IPS-11a (cell line): Measurements from ENCODE around the gene RRP12.
"Not testable (repeated sequence)": the region's sequence is repeated elsewhere in the genome, so short reads cannot be mapped to it uniquely, and the experiment has no call there.

Experiments used
- H3K4me3 ChIP-seq: one replicate; pipeline ENCODE4 v1.5.1; 2013; ENCODE audit warnings: low read depth, low read length, control low read depth

RRP12 gene

DNA sequence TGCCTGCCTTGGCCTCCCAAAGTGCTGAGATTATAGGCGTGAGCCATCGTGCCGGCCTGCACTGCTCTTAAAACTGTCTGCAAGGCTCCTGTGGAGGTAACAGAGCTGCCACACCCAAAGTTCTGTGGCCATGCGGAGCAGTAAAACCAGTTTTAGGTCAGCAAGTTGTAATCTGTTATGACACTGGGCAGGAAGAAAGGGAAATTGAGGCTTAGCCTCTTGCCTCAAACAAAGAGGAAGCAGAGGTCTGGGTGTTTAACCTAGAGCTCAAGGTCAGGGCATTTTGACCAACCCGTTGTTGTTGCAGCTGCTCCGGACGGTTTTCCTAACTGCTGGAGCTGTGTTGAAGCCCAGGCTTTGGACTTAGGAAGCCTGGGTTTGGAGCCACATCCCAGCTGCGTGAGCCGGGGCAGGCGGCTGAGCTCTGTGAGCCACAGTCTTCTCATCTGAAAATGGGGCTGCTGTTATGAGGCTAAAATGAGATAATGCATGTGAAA, 7.4 kb upstream of the RRP12 start:
- H3K4me3 ChIP-seq, result no peak overlapping the region

DNA sequence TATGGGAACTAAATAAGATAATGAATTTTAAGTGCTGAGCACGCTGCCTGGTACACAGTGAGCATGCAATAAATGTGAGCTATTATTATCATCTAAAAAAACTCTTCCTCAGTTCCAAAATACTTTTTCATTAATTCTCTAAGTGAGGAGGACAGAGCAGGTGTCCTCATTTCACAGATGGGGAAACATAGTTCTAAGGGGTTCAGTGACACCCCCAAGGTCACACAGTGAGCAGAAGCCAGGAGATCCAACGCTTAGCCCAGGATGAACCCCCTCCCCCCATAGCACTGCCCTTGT, 6.8 kb upstream of the RRP12 start:
- H3K4me3 ChIP-seq, result no peak overlapping the region

DNA sequence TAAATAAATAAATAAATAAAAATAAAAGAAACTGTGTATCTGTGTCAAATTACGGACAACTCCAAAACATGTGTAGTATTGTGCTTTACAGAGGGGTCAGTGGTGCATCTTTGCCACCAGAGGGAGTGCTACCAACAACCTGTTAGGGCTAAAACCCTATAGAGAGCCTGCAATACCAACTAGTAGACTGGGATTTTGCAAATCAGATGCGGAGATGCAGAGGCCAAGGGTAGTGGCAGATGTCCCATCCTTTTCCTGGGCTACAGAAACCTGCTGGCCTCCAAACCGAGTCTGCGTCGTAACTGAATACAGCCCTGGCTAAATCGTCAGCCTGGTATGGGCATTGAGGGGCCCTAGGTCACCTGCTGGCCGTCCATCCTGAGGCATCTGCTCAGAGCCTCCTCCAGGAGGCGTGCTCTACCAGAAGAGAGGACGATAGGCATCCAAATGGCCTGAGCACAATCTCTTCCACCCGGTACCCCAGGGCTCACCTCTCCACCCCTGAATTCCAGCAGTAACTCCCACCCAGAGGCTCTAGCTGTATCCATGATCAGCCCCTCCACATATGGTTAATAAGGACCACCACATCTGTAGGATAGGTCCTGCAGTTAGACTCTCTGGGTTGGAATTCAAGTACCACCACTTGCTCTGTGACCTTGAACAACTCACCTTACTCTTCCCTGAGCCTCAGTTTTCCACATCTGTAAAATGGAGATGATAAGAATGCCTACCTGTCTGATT, 6.2 kb upstream of the RRP12 start:
- H3K4me3 ChIP-seq, result no peak overlapping the region

DNA sequence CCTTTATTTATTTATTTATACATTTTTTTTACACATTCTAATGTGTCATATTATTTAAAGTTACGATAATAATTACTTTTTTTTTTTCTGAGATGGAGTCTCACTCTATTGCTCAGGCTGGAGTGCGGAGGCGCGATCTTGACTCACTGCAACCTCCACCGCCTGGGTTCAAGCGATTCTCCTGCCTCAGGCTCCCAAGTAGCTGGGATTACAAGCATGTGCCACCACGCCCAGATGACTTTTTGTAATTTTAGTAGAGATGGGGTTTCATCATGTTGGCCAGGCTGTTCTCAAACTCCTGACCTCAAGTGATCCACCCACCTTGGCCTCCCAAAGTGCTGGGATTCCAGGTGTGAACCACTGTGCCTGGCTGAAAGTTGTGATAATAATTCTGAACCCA, 5.3 kb upstream of the RRP12 start:
- not testable (repeated sequence) for H3K4me3 ChIP-seq

DNA sequence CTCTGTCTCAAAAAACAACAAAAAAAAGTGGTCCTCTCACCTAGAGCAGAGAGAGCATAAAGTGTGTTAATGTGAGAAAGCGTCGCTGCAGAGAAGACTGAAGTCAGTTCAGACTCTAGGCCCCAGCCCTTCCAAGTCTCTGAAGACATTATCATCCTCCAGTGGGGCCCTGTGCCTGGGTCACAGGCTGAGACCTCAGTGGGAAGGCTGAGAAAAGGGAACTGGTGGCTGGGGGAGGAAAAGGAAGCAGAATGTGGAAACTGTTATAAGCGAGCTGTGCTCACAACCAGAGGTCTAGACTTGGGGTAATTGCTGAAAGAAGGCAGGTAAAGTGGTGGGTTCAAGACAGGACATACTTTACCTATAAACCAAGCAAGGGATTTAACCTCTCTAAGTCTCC, 4.9 kb upstream of the RRP12 start:
- H3K4me3 ChIP-seq, result no peak overlapping the region

DNA sequence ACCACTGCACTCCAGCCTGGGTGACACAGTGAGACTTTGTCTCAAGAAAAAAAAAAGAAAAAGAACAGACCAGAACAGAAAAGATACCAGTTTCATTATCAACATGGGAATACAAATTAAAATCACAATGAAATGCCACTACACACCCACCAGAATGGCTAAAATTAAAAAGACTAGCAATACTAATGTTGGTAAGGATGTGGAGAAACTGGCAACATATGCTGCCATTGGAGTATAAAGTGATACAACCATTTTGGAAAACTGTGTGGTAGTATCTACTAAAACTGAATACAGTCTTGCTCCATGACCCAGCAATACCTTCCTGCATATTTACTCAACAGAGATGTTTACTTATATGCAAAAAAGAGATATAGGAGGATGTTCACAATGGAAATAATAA, 2.9 kb upstream of the RRP12 start:
- H3K4me3 ChIP-seq, result no peak overlapping the region

DNA sequence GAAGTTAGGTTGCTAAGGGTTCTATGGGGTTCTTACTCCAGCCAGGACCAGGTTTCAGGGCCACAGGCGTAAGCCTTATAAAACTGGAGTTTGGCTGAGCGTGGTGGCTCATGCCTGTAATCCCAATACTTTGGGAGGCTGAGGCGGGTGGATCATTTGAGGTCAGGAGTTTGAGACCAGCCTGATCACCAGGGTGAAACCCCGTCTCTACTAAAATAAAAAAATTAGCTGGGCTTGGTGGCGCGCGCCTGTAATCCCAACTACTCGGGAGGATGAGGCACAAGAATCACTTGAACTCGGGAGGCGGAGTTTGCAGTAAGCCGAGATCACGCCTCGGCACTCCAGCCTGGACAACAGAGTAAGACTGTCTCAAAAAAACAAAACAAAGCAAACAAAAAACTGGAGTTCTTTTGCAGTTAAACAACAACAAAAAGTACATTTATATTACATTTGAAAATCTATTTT, 347 bp upstream of the RRP12 start:
- peak overlapping the region; percentile 90 for H3K4me3 ChIP-seq

DNA sequence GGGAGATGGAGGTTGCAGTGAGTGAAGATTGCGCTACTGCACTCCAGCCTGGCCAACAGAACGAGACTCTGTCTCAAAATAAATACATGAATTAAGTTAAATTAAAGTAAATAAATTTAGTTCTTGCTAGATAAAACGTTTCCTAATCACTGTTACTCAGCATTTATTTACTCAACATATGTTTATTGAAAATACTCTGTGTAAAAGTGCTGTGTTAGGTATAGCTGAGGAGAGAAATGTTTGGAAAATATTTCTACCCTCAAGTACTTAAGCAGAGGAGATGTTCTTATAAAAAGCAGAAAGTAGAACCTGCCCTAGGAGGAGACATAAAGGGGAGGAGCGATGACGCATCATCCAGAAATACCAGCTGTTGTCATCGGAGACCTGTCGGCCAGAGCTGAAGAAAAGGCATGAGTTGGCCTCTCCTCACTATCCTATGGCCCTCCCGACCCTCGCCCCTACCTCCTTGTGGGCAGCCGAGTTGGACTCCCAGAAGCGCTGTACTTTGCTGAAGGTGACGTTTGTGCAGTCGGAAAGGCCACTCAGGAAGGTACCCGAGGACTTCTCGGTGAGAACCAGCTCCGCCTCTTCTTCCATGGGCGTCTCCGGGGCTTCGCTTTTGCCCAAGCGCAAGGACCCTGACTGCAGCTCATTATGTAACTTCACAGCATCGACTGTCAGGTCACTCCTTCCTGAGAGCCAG, 1.1 kb downstream of the RRP12 start:
- H3K4me3 ChIP-seq, result peak overlapping the region; percentile 90

DNA sequence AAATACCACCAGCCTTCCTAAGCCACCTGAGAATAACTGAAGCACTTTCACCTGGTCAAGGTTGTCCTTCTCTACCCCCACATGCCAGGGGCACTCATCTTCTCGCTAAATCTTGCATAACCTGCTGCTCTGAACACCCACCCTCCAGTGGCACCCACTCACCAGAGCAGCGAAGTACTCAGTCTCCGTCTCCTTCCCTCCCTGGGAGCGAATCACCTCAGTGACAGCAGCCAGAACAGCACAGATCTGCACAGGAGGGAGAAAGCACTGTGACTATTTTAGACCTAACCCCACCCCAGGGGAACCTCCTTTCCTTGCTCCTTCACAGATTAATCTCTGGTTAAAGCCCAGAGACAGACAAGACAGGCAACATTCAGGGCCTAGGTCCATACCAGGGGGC, 5.1 kb downstream of the RRP12 start:
- no peak overlapping the region for H3K4me3 ChIP-seq

DNA sequence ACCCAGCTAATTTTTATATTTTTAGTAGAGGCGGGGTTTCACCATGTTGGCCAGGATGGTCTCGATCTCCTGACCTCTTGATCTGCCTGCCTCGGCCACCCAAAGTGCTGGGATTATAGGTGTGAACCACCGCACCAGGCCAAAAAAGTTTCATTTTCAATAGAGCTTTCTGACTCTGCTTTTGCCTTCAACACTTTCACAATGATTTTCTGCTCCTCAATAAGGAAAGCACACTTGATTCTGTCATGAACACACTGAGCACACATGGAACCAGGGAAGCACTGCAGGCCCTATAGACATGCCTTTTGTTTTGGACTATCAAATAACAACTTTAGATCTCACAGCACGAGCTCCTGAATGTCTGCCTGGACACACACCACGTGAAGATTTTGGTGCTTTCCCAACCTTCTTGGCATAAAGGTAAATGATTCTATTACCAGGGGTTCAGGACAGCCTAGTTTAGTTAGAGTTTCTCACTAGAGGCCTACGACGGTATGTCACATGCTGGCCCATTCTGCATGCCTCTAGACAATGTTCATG, 8.0 kb downstream of the RRP12 start:
- H3K4me3 ChIP-seq, result no peak overlapping the region

DNA sequence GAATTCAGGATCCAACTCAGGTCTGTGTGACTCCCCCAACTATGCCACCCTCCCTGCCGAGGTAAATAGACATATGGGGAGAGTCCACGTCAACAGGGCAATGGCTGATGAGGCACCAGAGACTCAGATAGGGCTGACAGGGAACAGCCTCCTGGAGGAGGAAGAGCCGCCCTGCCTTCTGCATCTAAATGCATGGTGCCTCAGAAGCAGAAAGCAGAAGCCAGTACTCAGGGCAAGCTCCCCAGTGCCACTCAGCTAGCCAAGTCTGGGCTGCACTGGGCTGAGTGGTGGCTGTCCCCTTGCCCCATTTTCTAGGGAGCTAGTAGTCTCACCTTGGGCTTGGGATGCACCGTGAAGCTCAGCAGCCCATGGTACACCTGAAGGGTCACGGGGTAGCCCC, 11.0 kb downstream of the RRP12 start:
- H3K4me3 ChIP-seq, result no peak overlapping the region

DNA sequence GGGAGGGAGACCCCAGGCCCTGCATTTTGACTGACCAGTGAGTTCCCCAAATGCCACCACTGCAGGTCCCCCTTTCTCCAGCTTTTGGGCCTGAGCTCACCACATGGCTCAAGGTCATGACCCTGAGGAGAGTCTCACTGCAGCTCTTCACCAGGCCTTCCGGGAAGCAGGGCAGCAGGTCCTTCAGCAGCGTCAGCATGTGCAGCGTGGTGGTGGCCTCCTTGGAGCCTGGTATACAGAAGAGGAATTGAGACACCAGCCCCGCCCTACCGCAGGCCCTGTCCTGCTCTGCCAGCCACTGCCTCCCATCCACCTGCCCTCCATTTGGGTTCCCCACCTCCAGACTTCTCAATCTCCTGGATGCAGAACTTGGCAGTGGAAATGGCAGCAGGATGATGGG, 13.0 kb downstream of the RRP12 start:
- H3K4me3 ChIP-seq, result no peak overlapping the region

DNA sequence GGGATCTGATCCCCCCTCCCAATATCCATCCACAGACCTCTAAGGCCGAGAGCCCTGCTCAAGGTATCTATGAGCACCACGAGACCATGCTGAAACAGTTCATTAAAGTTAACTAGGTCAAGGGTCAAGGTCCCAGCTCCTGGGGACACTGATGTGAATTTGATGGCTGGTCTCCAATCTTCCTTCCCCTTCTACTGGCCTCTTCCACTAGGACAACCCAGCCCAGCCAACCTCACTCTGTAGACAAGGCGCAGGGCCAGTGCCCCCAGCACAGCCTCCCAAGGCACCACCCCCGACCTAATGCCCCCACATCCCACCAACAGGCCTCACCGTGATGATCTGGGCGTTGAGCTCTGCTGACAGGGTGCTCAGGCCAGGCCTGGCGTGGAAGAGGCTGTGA, 15.6 kb downstream of the RRP12 start:
- no peak overlapping the region for H3K4me3 ChIP-seq

DNA sequence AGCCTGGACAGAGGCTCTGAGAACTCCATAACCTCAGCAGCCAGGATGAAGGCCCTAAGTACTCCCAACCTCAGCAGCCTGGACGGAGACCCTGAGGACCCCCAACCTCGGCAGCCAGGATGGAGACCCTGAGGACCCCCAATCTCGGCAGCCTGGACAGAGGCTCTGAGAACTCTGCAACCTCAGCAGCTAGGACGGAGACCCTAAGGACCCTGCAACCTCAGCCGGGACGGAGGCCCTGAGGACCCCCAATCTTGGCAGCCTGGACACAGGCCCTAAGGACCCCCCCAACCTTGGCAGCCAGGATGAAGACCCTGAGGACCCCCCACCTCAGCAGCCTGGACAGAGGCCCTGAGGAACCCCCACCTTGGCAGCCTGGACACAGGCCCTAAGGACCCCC, 16.5 kb downstream of the RRP12 start:
- H3K4me3 ChIP-seq, result no peak overlapping the region

DNA sequence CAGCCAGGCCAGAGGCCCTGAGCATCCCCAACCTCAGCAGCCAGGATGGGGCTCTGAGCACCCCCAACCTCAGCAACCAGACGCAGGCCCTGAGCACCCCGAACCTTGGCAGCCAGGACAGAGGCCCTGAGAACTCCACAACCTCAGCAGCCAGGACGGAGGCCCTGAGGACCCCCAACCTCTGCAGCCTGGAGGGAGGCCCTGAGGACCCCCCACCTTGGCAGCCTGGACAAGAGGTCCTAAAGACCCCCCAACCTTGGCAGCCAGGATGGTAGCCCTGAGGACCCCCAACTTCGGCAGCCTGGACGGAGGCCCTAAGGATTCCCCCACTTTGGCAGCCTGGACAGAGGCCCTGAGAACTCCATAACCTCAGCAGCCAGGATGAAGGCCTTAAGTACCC, 17.0 kb downstream of the RRP12 start:
- H3K4me3 ChIP-seq, result no peak overlapping the region

DNA sequence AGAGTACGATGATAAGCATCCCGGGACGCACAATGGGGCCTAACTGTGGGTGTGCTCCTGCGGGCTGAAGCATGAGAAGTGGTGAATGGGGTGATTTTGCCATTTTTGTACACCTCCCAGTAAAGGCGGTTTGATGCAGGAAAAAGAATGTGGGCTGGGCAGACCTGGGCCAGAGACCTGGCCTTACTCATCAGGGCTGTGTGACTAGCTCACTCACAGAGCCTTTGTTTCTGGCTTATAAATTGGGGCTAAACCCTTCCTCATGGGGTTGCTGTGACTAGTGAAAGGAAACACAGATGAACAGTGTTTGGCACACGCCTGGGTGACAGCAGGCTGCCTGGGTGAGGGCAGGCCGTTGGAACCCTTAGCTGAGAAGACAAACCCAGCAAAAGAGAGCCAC, 18.0 kb downstream of the RRP12 start:
- no peak overlapping the region for H3K4me3 ChIP-seq

DNA sequence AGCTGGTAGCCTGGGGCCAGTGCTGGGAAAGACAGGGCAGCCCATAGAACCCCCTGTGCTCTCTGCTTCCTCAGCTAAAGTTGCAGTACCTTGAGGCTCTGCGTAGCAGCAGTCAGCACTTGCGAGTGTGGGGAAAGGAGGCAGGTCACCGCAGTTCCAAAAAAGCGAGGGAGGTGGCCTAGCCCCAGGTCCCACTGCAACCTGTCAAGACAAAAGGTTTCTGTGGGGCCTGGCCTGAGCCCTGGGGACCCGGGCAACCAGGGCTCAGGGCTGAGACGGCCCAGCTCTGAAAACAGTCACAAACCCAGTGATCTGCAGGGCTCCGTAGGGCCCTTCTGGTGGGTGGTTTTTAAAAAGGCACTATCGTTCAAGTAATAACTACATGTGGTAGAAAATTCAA, 19.5 kb downstream of the RRP12 start:
- no peak overlapping the region for H3K4me3 ChIP-seq

DNA sequence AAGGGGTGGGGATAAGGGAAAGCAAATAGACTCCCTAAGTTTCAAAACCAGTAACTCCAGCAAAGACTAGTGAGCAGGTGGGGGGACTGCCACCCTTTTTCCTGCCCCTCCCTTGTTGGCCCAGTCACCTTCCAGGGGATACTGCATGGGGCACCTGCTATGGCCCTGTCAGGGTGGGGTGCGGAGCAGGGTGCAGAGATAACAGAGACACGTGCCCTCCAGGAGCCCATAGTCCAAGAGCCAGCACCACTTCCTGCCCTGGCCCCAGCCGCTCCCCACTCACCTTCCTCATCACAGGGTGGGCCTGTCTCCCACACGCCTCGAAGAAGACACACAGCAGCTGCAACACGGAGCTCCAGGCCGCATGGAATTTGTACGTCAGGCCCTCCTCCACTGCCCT, 20.6 kb downstream of the RRP12 start:
- H3K4me3 ChIP-seq, result no peak overlapping the region

DNA sequence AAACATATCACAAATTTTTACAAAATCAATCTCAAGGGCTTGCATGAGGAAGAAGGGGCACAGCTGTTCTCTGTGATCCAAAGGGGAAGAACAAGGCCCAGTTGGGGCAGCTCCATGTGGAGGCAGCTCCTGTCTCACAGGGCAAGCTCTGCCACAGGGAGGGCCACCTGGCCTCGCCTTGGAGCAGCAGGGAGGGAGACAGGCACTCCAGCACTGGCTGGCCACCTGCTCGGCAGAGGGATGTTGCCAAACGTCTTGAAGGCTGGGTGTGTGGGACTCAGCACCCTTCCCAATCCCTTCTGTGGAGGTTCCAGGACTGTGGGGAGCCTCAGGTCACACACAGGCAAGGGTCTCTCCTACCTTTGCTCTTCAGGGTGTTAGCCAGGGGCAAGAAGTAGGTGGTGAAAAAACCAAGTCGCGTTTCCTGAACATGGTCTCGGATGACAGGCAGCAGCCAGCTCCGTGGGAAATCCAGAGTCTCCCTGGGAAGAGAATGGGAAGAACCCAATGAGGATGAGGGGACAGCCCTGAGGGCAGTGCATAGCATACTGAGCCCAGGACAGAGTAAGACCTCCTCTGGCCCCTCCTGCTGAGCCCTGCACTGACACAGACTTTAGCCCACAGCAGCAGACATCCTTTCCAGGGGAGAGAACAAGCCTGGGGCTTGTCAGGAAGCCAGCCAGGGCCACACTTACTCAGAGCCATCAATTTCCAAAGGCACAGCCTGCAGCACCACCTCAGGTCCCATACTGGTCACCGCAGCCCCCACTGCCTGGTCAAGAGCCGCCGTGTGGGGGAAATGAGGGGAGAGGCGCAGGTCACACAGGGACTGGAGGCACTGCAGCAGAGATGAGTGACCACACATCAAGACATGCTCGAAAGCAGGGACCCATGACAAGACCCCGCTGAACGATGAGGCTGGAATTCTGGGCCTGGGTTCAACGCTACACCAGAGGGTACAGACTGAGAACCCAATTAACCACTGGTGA, 21.9 kb downstream of the RRP12 start:
- no peak overlapping the region for H3K4me3 ChIP-seq

DNA sequence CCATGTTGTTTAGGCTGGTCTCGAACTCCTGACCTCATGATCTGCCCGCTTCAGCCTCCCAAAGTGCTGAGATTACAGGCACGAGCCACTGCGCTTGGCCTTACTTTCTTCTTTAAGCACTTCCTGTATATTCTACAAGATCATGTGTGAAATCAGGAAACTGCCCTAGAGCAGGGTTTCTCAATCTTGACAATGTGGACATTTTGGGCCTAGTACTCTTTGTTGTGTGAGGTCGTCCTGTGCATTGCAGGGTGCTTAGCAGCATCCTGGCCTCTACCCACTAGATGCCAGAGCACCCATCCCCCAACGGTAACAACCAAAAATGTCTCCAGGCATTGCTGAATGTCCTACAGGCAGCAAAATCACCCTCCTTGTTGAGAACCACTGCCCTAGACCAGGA, 24.7 kb downstream of the RRP12 start:
- no peak overlapping the region for H3K4me3 ChIP-seq

DNA sequence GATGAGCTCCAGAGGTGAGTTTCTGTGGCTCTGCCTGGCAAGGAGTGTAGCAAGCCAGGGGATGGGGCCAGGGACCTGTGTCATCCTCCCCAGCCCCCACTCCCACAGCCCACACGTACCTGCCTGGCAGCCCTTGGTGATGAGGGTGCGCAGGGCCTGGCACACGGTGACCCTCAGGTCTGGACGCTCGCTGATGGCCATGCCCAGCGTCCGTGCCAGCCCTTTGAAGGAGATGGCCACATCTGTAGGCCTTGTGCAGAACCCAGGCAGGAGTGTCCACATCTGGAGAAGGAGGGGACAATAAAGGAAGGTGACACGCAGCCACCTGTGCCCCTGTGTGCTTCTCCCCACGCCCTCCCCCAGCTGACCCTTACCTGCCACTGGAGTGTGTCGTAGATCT, 27.7 kb downstream of the RRP12 start:
- no peak overlapping the region for H3K4me3 ChIP-seq
